ENCODE results near the gene RANBP2. TPM values are rescaled to one million over a fixed set of nuclear protein-coding genes. Genes with fewer than 3 reads are reported as not detected.

The RANBP2 gene
- total and polyA plus RNA-seq, 9 of the 15 experiments (the other 6 are each of a cell fraction or from before 2014, with no cell fraction given): 11.7 to 97.4 (median 48.1) TPM

DNA sequence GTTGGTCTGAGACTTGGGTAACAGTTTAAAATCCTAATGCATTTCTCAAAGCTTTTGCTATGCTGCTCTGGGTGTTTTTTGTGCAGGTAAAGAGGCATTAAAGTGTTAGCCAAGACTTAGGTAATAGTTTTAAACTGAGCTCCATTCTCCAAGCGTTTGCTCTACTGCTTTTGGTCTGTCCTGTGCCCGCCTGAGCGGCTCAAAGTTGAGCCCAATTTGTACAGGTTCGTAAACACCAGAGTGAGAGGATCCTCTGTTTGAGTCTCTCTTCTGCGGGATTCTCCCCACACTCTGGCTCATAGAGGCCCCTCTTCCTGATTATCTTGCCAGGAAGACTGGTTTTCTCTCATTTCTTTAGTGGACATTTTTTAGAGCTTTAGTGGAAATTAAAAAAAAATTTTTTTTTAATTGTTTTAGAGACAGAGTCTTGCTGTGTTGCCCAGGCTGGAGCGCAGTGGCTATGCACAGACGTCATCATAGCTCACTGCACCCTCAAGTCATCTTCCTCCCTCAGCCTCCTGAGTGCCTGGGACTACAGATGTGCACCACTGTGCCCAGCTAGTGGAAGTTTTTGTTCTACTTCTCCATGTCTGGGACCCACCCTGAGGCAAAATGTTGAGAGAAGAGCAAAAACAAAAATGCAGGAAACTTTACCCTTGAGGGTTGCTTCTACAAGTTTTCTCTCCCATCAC lies 83.9 kb downstream of the RANBP2 start:
- CTCF ChIA-PET (ENCODE audit: low intra/inter-chr PET ratio): no interaction called here
- Histone ChIP-seq H4K20me1 (replicated peaks; ENCODE audit: control insufficient read depth, insufficient read depth, low read length) (no peaks in the 10 kb centered on the region), H3K9ac (ENCODE audit: insufficient read depth in 1 of 2, low read depth in 2 of 2, low read length in 2 of 2) (no peak overlapping the region), H3K9me1 (ENCODE audit: control insufficient read depth, insufficient read depth, low read length) (no peaks in the 10 kb centered on the region), H3K4me2 (ENCODE audit: insufficient read depth, low read length) (no peak overlapping the region), H3K27ac (ENCODE audit: extremely low read depth, low read depth, low read length) (no peak overlapping the region), H3K79me2 (ENCODE audit: control insufficient read depth, insufficient read depth, low read length) (peaks cover 5% of the 10 kb centered on the region), H3K9me3 (replicated peaks; ENCODE audit: control insufficient read depth, insufficient read depth, low read depth, low read length) (peaks cover 1% of the 10 kb centered on the region; the same call in 1 of the 2 replicates), H3K4me1 (replicated peaks in 1 of 2; ENCODE audit: control insufficient read depth in 2 of 2, insufficient read depth in 2 of 2, low read length in 2 of 2) (no peaks in the 10 kb centered on the region), H3K27me3 (ENCODE audit: control insufficient read depth in 2 of 2, insufficient read depth in 2 of 2, low read length in 2 of 2) (no peaks in the 10 kb centered on the region), H3K36me3 (ENCODE audit: control insufficient read depth, insufficient read depth, low read length) (peaks cover 71% of the 10 kb centered on the region), H2AFZ (ENCODE audit: low read depth, low read length) (no peak overlapping the region), H3K4me3 (no peak overlapping the region)
- FAIRE-seq: no peak
- BruUV-seq (replicated peaks): no TSS peak
- POLR2A ChIA-PET: no interaction called here
- intact Hi-C loops (cut with micrococcal nuclease): no loop called here
- DNase-seq (ENCODE audit: extremely low read depth in 1 of 4, low spot score in 3 of 4): no peak
- 91% methylated on average over 7 of the region's 7 CpGs for WGBS (ENCODE audit: insufficient coverage, low coverage, missing lambda C conversion rate)
- no peak for ATAC-seq
- TF ChIP-seq, protein P1, sequence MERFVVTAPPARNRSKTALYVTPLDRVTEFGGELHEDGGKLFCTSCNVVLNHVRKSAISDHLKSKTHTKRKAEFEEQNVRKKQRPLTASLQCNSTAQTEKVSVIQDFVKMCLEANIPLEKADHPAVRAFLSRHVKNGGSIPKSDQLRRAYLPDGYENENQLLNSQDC (CRISPR knock-in tag; IDR thresholded peaks at IDR 0.05): no peak
- TF ChIP-seq ZNF121 (CRISPR knock-in tag; conservative IDR thresholded peaks at IDR 0.05): peak; percentile 34; the same call in 1 of the 2 replicates
- TF ChIP-seq JUNB (CRISPR knock-in tag; conservative IDR thresholded peaks at IDR 0.05): no peak
- in situ Hi-C loops (cut with MboI): no loop called here

DNA sequence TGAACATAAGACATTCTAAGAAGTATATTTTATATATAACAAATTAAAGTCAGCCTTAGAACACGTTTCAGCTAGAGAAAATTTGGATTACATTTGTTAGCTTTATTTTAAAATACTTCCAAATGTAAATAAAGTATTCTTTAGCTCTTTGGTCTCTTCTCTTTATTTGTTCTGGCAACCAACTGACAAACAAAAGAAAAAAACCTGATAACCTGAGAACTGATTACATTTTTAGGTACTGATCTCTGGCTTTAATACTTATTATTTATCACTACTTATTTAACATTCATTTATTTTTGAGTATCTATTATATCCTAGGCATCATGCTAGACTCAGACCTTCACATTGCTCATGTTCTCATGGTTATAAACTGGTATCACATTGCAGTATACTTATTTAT lies 85.8 kb downstream of the RANBP2 start:
- WGBS (ENCODE audit: insufficient coverage, low coverage, missing lambda C conversion rate): 77% methylated on average over 1 of the region's 1 CpG
- intact Hi-C loops (cut with micrococcal nuclease): no loop called here
- H3K9me3 ChIP-seq (replicated peaks; ENCODE audit: control insufficient read depth, insufficient read depth, low read depth, low read length): peaks cover 14% of the 10 kb centered on the region
- H3K4me3 ChIP-seq: no peak overlapping the region
- FAIRE-seq (no peak), ATAC-seq (no peak), DNase-seq (ENCODE audit: extremely low read depth in 1 of 4, low spot score in 3 of 4) (no peak)
- in situ Hi-C loops (cut with MboI): no loop called here
- peaks cover 23% of the 10 kb centered on the region for H3K79me2 ChIP-seq (ENCODE audit: control insufficient read depth, insufficient read depth, low read length)
- BruUV-seq (replicated peaks): no TSS peak
- no peak overlapping the region for H3K27ac ChIP-seq (ENCODE audit: extremely low read depth, low read depth, low read length)
- ChIA-PET POLR2A (interaction anchor here (1.0 kb wide), 1 partner anchor 11 kb away, joined by 3 read pairs; no protein-coding TSS in a partner anchor), CTCF (ENCODE audit: low intra/inter-chr PET ratio) (no interaction called here)
- H3K36me3 ChIP-seq (ENCODE audit: control insufficient read depth, insufficient read depth, low read length): peaks cover 73% of the 10 kb centered on the region
- H2AFZ ChIP-seq (ENCODE audit: low read depth, low read length): no peak overlapping the region
- no peaks in the 10 kb centered on the region for H4K20me1 ChIP-seq (replicated peaks; ENCODE audit: control insufficient read depth, insufficient read depth, low read length)
- no peaks in the 10 kb centered on the region for H3K27me3 ChIP-seq (ENCODE audit: control insufficient read depth in 2 of 2, insufficient read depth in 2 of 2, low read length in 2 of 2)
- H3K9ac ChIP-seq (ENCODE audit: insufficient read depth in 1 of 2, low read depth in 2 of 2, low read length in 2 of 2): no peak overlapping the region
- no peaks in the 10 kb centered on the region for H3K9me1 ChIP-seq (ENCODE audit: control insufficient read depth, insufficient read depth, low read length)
- H3K4me2 ChIP-seq (ENCODE audit: insufficient read depth, low read length): no peak overlapping the region
- H3K4me1 ChIP-seq (replicated peaks in 1 of 2; ENCODE audit: control insufficient read depth in 2 of 2, insufficient read depth in 2 of 2, low read length in 2 of 2): no peaks in the 10 kb centered on the region
- TF ChIP-seq ZNF277 (CRISPR knock-in tag; IDR thresholded peaks at IDR 0.05; ENCODE audit: borderline replicate concordance) (no peak), POLR3G (IDR thresholded peaks at IDR 0.05; ENCODE audit: extremely low read depth, insufficient read length, insufficient replicate concordance) (no peak), KDM1A (IDR thresholded peaks at IDR 0.05) (no peak), MECOM (CRISPR knock-in tag; IDR thresholded peaks at IDR 0.05) (no peak), ZBTB2 (IDR thresholded peaks at IDR 0.05) (no peak), HNRNPUL1 (IDR thresholded peaks at IDR 0.05; ENCODE audit: low read length) (no peak), CC2D1A (IDR thresholded peaks at IDR 0.05) (no peak), POLR2G (IDR thresholded peaks at IDR 0.05; ENCODE audit: low read depth, low read length) (no peak)
- TF ChIP-seq, protein P2, sequence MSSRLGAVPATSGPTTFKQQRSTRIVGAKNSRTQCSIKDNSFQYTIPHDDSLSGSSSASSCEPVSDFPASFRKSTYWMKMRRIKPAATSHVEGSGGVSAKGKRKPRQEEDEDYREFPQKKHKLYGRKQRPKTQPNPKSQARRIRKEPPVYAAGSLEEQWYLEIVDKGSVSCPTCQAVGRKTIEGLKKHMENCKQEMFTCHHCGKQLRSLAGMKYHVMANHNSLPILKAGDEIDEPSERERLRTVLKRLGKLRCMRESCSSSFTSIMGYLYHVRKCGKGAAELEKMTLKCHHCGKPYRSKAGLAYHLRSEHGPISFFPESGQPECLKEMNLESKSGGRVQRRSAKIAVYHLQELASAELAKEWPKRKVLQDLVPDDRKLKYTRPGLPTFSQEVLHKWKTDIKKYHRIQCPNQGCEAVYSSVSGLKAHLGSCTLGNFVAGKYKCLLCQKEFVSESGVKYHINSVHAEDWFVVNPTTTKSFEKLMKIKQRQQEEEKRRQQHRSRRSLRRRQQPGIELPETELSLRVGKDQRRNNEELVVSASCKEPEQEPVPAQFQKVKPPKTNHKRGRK (tag; IDR thresholded peaks at IDR 0.05): no peak
